Renal cortical epithelial cell (primary cell): ENCODE measurements around the gene TK1. TPM values are rescaled to one million over a fixed set of nuclear protein-coding genes. Genes with fewer than 3 reads are reported as not detected.

Experiments
- total RNA-seq: library from RNA; depleted of rRNA; stranded (reverse); fragments of >200 nt; gene quantifications from 2 replicates; pipeline ENCODE4 v1.2.3, GENCODE V29; 2014

Gene TK1
- total RNA-seq, 1 donor from 2014 or later, result 4.3 TPM

Other genes starting within 250 kb of the TK1 start
- gene TNRC6C, start 228.3 kb downstream of the TK1 start, total RNA-seq, result 0.52 and 2.3 TPM in 2 replicates
- 17.3 and 61.5 TPM in 2 replicates for gene TMC6, start 58.3 kb downstream of the TK1 start, total RNA-seq
- 0.05 TPM in 1 of 2 replicates, not detected in the other for gene TMC8, start 56.3 kb downstream of the TK1 start, total RNA-seq
- gene C17orf99, start 40.7 kb downstream of the TK1 start, total RNA-seq, result not detected in 2 replicates
- gene SYNGR2, start 18.5 kb downstream of the TK1 start, total RNA-seq, result 47.6 and 77.7 TPM in 2 replicates
- gene AFMID, start 310 bp upstream of the TK1 start, total RNA-seq, result 27.6 and 28.7 TPM in 2 replicates
- gene BIRC5, start 27.2 kb upstream of the TK1 start, total RNA-seq, result 0.50 and 34.7 TPM in 2 replicates
- not detected in 2 replicates for gene TMEM235, start 44.6 kb upstream of the TK1 start, total RNA-seq
- 46.4 and 94.7 TPM in 2 replicates for gene SOCS3, start 173.0 kb upstream of the TK1 start, total RNA-seq
- 29.0 and 52.9 TPM in 2 replicates for gene PGS1, start 191.6 kb upstream of the TK1 start, total RNA-seq